B cell (primary cell): Measurements from ENCODE around the gene MED27.

ENCODE experiments used
- CTCF ChIP-seq: fragments of 200-600 bp; IDR thresholded peaks from one replicate; pipeline ENCODE4 v1.8.0; 2022; ENCODE audit warnings: antibody characterized with exemption, mild to moderate bottlenecking
- EZH2 ChIP-seq: IDR thresholded peaks from 2 replicates; pipeline ENCODE4 v1.6.1; 2012; ENCODE audit warnings: borderline replicate concordance, low read depth, mild to moderate bottlenecking, moderate library complexity, low read length; ENCODE audit not compliant: insufficient read depth, poor library complexity, severe bottlenecking

DNA sequence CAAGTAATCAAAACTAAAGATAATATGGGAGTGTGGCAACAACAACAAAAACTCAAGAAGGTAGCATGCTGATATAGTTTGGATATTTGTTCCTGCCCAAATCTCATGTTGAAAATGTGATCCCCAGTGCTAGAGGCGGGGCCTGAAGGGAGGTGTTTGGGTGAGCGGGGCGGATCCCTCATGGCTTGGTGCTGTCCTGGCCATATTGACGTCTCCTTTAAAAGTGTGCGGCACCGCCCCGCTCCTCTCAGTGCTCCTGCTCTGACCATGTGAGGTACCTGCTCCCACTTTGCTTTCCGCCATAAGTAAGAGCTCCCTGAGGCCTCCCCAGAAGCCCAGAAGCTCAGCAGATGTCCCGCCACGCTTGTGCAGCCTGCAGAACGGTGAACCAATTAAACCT is 25.6 kb downstream of the MED27 start:
- no peak for TF ChIP-seq CTCF
- TF ChIP-seq EZH2 = no peak
